Breast epithelium (tissue), 3 donors: ENCODE data around the gene ALKBH5.

Experiments
- CTCF ChIP-seq, 3 donors: fragments of 450-650 bp; IDR thresholded peaks; one replicate each; pipeline ENCODE4 v1.5.1; 2016 to 2017; ENCODE audit warnings: antibody characterized with exemption in 3 of 3, mild to moderate bottlenecking in 3 of 3, moderate library complexity in 3 of 3
- POLR2A ChIP-seq: fragments of 450-650 bp; IDR thresholded peaks from one replicate; pipeline ENCODE4 v1.6.1; 2016; ENCODE audit warnings: antibody characterized with exemption, mild to moderate bottlenecking, moderate library complexity
- POLR2AphosphoS5 ChIP-seq, 3 donors: sonication (generic); formaldehyde crosslinking; IDR thresholded peaks; one replicate each; pipeline ENCODE4 v1.6.1; 2017; ENCODE audit warnings: antibody characterized with exemption in 3 of 3

GRCh38 chr17:18167421-18167820 is 16.2 kb upstream of the ALKBH5 start:
- TF ChIP-seq CTCF (IDR thresholded peaks at IDR 0.05) (no peak), POLR2AphosphoS5 (IDR thresholded peaks at IDR 0.05) (no peak), POLR2A (no peak)
